Transverse colon (tissue), 4 donors: ENCODE measurements around the gene RPLP2. TPM values are rescaled to one million over a fixed set of nuclear protein-coding genes. Genes with fewer than 3 reads are reported as not detected.

ENCODE experiments used
- DNase-seq: peaks from one replicate; pipeline ENCODE4 v3.0.0-alpha.2; 2019
- H3K27ac ChIP-seq, 4 donors: fragments of 200-600 bp; sonication (generic); 2 replicates each; pipeline ENCODE4 v1.5.1; 2016 to 2018; ENCODE audit warnings: inconsistent platforms in 4 of 4
- H3K27me3 ChIP-seq: fragments of 200-600 bp; sonication (generic); 2 replicates; pipeline ENCODE4 v1.5.1; 2017; ENCODE audit warnings: inconsistent platforms
- H3K36me3 ChIP-seq, 4 donors: fragments of 200-600 bp; sonication (generic); 2 replicates each; pipeline ENCODE4 v1.5.1; 2017 to 2019; ENCODE audit warnings: inconsistent platforms in 4 of 4
- H3K4me1 ChIP-seq, 4 donors: fragments of 200-600 bp; sonication (generic); 2 replicates each; pipeline ENCODE4 v1.5.1; 2017 to 2020; ENCODE audit warnings: inconsistent platforms in 4 of 4
- H3K4me3 ChIP-seq, 4 donors: fragments of 200-600 bp; sonication (generic); 1 replicate in 1 of 4; 2 replicates in 3 of 4; pipeline versions ENCODE4 v1.5.1 to v1.6.1; 2017 to 2019; ENCODE audit warnings: inconsistent platforms in 4 of 4
- H3K9me3 ChIP-seq, 2 donors: fragments of 200-600 bp; sonication (generic); 2 replicates each; pipeline ENCODE4 v1.5.1; 2017 to 2019; ENCODE audit warnings: inconsistent platforms in 2 of 2
- EP300 ChIP-seq: sonication (generic); formaldehyde crosslinking; IDR thresholded peaks from one replicate; pipeline ENCODE4 v1.6.1; 2017; ENCODE audit warnings: antibody characterized with exemption, low read depth
- POLR2A ChIP-seq: fragments of 450-650 bp; IDR thresholded peaks from one replicate; pipeline ENCODE4 v1.6.1; 2016; ENCODE audit warnings: antibody characterized with exemption, mild to moderate bottlenecking, moderate library complexity
- POLR2AphosphoS5 ChIP-seq, 3 donors: sonication (generic); formaldehyde crosslinking; IDR thresholded peaks; one replicate each; pipeline ENCODE4 v1.6.1; 2016; ENCODE audit warnings: antibody characterized with exemption in 3 of 3
- WGBS, 2 donors: methylation state at CpG; one replicate each; pipeline ENCODE4 v1.1.5; 2018; ENCODE audit warnings: low coverage in 1 of 2; 5-methylcytosine and 5-hydroxymethylcytosine counted together
- in situ Hi-C, 4 donors: fragments of 200-750 bp; cut with MboI; loops; one replicate each; pipeline versions ENCODE4 v1.15.0 to v1.15.1; 2017; ENCODE audit warnings: low sequenced_read_pairs in 3 of 4, low pct_ligation_motif_present in 1 of 4, low pct_unique_long_range_greater_than_20kb in 1 of 4
- intact Hi-C: fragments of 100-400 bp; cut with DNase I; formaldehyde crosslinking; loops from one replicate; pipeline ENCODE4 v1.15.1; 2023; ENCODE audit warnings: low total_unique reads
- total RNA-seq, 4 donors: library from RNA; depleted of rRNA; stranded (reverse); fragments of >200 nt; gene quantifications; one replicate each; pipeline ENCODE4 v1.1.0, GENCODE V29; 2016
- TF ChIP-seq, protein P1 (sequence below), 5 experiments: fragments of 200-600 bp in 3 of 5; fragments of 450-650 bp in 2 of 5; sonication (generic) in 3 of 5; IDR thresholded peaks; 1 replicate in 2 of 5; 2 replicates in 3 of 5; pipeline ENCODE4 v1.5.1; 2016 to 2017; ENCODE audit warnings: antibody characterized with exemption in 5 of 5, inconsistent platforms in 3 of 5, mild to moderate bottlenecking in 2 of 5, moderate library complexity in 1 of 5

The RPLP2 gene
- total RNA-seq, 4 donors from 2014 or later = 273 to 670 (median 466) TPM

GRCh38 chr11:795634-796564 lies 13.9 kb upstream of the RPLP2 start:
- H3K4me3 ChIP-seq = peak overlapping the region; percentile 44 to 75 (median 65)
- TF ChIP-seq, protein P1, sequence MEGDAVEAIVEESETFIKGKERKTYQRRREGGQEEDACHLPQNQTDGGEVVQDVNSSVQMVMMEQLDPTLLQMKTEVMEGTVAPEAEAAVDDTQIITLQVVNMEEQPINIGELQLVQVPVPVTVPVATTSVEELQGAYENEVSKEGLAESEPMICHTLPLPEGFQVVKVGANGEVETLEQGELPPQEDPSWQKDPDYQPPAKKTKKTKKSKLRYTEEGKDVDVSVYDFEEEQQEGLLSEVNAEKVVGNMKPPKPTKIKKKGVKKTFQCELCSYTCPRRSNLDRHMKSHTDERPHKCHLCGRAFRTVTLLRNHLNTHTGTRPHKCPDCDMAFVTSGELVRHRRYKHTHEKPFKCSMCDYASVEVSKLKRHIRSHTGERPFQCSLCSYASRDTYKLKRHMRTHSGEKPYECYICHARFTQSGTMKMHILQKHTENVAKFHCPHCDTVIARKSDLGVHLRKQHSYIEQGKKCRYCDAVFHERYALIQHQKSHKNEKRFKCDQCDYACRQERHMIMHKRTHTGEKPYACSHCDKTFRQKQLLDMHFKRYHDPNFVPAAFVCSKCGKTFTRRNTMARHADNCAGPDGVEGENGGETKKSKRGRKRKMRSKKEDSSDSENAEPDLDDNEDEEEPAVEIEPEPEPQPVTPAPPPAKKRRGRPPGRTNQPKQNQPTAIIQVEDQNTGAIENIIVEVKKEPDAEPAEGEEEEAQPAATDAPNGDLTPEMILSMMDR (IDR thresholded peaks at IDR 0.05) = no peak
- TF ChIP-seq POLR2AphosphoS5 (IDR thresholded peaks at IDR 0.05) = peak; percentile 48 to 57 (median 52)
- peak; percentile 35 for TF ChIP-seq POLR2A
- no peak for TF ChIP-seq EP300
- 0% methylated on average over 11 of the region's 26 CpGs; no CpG with 5 or more reads in 1 of the 2 donors for WGBS, 2 donors
- intact Hi-C loops (no loop called here), in situ Hi-C loops (no loop called here)
- peaks cover 16 to 35% (median 30%) of the 10 kb centered on the region in 4 donors for H3K4me1 ChIP-seq
- H3K27ac ChIP-seq = peak overlapping the region; percentile 81 to 94 (median 88)
- peak; percentile 81 for DNase-seq
- H3K27me3 ChIP-seq = no peaks in the 10 kb centered on the region
- no peaks in the 10 kb centered on the region for H3K36me3 ChIP-seq
- no peaks in the 10 kb centered on the region for H3K9me3 ChIP-seq

DNA sequence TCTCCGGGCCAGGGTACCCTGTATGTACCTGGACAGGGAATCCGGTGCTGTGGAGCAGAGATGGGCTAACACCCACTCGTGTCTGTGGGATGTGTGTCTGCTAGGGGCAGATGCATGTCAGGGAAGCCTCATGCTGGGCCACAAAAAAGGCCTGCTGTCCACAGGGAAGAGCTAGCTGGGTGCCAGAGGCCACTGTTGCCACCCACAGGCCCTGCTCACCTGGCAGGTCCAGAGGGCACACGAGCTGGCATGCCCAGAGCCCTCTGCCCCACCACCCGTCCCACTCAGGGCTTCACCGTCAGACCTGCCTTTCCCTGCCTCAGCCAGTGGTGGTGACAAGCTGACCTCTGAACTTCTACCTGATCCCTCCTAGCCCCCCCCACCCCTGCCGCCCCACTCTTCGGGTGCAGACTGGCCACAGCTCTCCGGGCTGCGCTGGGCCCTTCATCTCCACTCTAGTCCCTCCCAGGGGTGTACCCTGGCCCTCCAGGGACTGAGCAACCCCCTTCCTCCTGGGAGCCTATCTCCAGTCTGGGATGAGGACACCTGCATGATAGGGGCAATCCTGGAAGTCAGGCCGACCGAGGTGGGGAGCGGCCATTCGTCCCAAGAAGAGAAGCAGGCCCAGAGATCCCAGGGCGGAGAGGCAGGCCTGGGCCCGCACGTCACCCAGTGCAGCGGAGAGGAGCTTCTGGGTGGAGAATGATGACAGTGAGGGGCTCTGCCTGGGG lies 13.0 kb upstream of the RPLP2 start:
- Histone ChIP-seq H3K4me3 (peak overlapping the region; percentile 59 to 75 (median 72)), H3K27ac (peak overlapping the region; percentile 81 to 94 (median 88)), H3K9me3 (no peaks in the 10 kb centered on the region), H3K4me1 (peaks cover 16 to 35% (median 30%) of the 10 kb centered on the region in 4 donors), H3K27me3 (no peaks in the 10 kb centered on the region), H3K36me3 (no peaks in the 10 kb centered on the region)
- TF ChIP-seq POLR2AphosphoS5 (IDR thresholded peaks at IDR 0.05) (no peak), POLR2A (no peak), EP300 (no peak)
- TF ChIP-seq, protein P1 (IDR thresholded peaks at IDR 0.05) = no peak
- intact Hi-C loops (no loop called here), in situ Hi-C loops (no loop called here)
- DNase-seq = peak; percentile 37
- WGBS, 2 donors = 6% methylated on average over 16 of the region's 18 CpGs; no CpG with 5 or more reads in 1 of the 2 donors

- Histone ChIP-seq H3K4me1 (peaks cover 16 to 35% (median 30%) of the 10 kb centered on the region in 4 donors), H3K27ac (peak overlapping the region; percentile 81 to 94 (median 88)), H3K27me3 (no peaks in the 10 kb centered on the region), H3K36me3 (no peaks in the 10 kb centered on the region), H3K9me3 (no peaks in the 10 kb centered on the region), H3K4me3 (peak overlapping the region; percentile 59 to 75 (median 72))
- 2% methylated on average over 43 of the region's 57 CpGs; no CpG with 5 or more reads in 1 of the 2 donors for WGBS, 2 donors
- in situ Hi-C loops (no loop called here), intact Hi-C loops (no loop called here)
- DNase-seq = peak; percentile 80
- TF ChIP-seq POLR2AphosphoS5 (IDR thresholded peaks at IDR 0.05) (no peak), POLR2A (no peak), EP300 (no peak)
- TF ChIP-seq, protein P1 (IDR thresholded peaks at IDR 0.05) = no peak
Observed at GRCh38 chr11:797296-798092, 12.3 kb upstream of the RPLP2 start.
